GM18868 (cell line): ENCODE data around the gene NRG3.
"Not testable (repeated sequence)": the region's sequence is repeated elsewhere in the genome, so short reads cannot be mapped to it uniquely, and the experiment has no call there.

Experiments
- ATAC-seq: cut with Tn5 transposase; IDR thresholded peaks from one replicate; pipeline ENCODE4 v1.9.1; 2021; ENCODE audit warnings: mild to moderate bottlenecking, moderate library complexity; ENCODE audit not compliant: unreplicated experiment

The NRG3 gene

DNA sequence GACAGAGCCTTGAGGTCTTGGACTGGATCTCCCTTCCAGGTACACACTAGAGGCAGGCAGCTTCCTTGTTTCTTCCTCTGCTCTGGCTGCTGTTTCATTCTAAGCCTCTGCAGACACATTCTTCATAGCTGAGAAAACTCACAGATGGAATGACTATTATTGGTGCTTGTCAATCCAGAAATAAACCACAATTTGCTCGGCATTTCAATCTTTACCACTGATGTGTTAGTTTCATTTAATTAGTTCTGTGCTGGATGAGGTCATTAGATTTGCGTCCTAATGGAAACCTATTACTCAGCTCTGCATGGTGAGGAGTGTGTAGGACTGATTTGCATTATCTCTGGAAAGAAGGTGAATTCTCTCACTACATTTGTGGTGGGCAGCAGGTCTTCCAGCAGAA is 392.5 kb downstream of the NRG3 start:
- ATAC-seq = peak; percentile 40

DNA sequence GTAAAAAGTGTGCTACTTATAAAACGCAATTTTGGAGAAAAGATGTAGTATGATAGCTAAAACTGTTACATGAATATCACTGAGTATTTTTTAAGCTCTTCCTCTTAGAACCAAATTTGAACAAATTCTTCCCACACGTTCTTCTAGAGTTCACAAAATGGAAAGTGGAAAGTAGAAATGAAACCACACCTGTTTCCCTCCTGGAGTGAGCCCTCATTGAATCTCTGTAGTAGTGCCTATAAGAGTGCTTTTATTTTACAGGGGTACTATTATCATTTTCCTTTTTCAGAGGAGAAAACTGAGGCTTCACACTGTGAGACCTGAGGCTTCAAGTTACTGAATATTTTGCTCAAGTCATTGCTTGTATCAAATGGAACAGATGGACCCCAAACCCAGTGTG is 393.0 kb downstream of the NRG3 start:
- peak; percentile 52 for ATAC-seq

DNA sequence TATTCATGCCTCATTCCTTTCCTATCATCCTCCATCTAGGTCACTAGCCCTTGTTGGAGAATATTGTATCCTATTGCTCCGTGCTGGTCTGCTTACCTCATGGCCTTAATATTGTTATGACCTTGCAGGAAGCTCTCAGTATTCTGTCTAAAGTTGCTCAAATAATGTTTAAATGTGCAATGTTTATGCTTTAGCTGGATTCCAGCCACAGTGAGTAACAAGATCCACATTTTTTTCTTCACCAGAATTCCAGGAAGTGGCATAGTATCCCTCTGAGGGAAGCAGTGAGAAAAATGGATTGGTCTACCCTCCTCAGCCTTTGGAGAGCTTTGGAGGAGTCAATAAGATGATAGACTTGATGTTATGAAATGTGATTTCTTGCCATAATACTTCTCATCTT is 402.6 kb downstream of the NRG3 start:
- ATAC-seq = no peak

DNA sequence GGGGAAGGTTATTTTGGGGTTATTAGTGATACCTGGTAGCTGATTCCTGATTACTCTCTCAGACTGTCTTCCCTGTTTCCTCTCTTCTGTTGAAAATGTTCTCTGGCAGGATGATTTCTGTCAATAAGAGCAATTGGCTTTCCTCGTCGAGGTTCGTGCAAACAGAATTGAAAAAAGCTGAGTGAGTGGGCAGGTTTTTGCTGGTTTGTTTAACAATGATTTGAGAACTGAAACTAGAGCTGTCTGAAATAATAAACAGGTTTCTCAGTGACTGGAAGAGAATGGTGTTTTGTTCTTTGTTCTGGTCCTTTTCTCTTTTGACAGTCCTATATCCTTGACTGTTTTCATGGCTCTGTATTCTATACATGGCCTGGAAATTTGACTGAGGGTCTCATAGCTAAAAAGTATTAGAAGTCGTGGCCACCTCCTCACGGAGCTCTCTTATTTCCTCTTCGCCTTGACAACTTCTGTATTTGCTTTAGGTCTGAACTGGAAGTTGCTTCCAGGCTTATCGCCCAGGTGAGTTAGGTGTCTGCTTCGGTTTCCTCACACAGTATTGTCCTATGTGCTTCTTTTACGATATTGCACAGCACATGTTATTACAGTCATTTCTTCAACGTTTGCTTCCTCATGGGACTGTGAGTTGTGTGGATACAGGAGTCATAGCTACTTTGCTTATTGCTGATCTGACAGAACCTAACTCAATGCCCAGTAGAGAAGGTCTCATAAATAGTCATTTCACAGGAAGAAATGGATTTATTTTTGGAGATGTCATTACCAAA is 403.6 kb downstream of the NRG3 start:
- ATAC-seq = peak; percentile 83

DNA sequence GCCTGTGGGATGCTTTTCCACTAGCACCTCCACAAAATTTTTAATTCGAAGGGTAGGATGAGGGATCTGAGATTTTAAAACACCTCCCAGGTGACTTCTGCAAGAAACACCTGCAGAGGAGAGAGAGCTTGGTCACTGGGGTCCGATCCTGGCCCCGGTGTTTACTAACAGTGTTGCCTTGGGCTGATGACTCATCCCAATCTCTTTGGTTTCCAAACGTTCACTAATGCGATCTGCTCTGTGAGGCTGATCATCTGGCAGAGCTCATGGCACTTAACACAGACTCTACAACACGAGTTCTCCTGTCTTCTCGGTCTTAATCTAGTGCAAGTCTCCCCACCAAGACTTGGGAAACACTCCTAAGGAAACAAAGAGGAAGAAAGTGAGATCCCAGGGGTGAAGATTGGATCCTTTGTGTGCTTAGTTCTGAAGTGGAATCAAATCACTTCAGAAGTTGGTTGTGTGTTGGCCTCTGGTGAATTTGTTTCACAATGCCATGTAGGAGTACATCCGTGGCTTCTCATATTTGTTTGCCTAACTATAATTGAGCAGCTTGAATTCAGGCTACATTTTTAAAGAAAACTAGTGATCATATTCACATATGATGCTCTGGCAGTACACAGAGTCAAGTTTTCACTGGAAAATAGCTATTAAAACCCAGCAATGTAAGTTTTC is 407.9 kb downstream of the NRG3 start:
- no peak for ATAC-seq

DNA sequence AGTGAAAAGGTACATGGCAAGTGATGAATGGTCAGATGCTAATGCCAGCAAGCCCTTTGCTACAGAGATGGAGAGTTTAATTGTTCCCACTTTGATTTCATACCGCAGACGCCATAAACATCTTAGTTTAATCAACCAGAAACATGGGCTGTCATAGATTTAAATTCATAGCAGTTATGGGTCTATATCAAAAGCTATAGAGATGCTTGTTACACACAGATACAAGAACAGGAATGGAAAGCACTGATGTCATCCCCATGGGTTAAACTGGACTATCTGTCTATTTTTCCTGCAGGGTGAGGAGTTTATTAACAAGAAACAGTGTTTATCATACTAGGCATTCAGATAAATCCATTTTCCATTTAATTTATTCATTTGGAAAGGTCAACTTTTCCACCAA is 409.2 kb downstream of the NRG3 start:
- no peak for ATAC-seq

DNA sequence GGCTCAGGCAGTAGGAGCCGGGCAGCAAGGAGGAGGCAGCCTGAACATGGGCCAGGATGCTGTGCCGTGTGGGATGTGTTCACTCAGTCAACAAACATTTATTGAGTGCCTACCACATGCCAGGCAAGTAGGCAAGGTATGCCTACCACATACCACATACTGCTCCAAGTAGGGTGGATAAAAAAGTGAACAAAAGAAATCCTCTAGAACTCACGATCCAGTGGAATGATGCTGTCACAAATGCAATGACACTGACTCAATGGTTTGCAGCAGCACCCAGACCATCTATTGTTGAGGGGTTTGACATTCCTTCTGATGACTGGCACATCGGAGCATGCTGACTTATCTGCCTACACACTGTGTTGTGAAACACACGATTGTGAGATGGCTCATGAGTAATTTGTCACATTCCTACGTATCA is 413.5 kb downstream of the NRG3 start:
- no peak for ATAC-seq

DNA sequence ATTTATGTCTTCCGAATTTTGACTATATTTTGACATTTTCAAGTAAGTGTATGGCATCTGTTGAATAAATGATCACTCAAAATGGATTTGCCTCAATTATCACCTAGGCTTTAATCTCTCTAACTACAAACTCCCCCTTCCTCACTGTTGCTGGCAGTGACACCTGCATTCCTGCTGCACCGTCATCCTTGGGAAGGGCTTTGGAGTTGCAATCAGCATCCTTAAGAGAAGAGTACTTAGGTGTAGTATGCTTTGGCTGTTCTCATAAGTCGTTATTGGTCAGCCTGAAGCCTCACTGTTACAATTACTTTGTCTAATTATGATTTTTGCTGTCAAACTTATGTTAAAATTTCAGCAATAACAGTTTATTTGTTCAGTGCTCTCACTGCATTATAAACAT is 415.0 kb downstream of the NRG3 start:
- no peak for ATAC-seq

DNA sequence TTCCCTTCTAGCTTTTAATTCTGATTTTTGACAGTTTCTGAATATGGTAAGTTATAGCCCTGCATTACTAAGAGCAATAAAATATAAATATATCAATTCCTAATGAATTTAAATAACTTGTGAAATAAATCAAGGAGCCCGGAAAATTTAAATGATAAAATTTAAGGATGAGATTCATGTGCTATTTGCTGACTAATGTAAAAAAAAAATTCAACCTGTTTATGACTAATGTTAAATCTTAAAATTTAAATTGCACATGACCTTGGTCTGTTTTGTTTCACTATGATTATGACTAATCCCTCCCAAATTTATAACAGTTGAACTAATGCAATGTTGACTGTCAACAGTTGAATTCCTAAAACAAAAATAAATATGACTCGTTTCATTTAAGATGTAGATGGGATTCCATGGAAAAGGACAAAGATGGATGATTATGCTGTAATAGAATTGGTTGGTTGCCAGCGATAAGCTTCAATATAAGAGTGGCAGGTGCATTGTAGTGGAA is 419.9 kb downstream of the NRG3 start:
- no peak for ATAC-seq

DNA sequence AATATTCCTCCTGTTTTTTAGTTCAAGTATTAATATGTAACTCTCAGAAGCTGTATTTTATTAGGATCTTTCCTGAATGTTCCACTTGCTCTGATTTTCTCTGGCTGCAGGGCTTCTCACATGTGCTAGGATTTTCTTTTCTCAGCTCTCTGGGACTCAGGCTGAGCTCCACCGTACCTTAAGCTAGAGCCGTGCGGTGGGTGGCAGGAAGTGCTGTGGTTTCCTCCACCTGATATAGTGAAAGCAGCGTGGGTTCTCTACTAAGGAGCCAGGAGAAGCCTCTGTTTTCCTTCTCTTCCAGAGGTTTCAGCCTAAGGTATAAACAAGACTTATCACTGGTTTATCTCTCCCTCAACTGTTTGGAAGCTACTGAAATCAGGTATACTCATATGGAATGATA is 433.6 kb downstream of the NRG3 start:
- ATAC-seq = peak; percentile 52

DNA sequence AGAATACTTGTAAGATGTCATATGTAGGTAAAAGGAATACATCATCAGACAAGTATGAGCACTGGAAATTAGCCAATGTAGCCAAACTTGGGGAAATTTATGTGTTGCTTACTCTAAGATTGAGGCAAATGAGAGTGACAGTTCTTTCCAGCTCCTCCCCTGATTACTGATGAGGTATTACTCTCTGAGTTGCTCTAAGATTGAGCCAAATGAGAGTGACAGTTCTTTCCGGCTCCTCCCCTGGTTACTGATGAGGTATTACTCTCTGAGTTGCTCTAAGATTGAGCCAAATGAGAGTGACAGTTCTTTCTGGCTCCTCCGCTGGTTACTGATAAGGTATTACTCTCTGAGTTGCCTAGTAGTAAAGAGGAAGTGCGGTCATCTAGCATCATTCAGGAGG is 435.8 kb downstream of the NRG3 start:
- ATAC-seq = no peak

DNA sequence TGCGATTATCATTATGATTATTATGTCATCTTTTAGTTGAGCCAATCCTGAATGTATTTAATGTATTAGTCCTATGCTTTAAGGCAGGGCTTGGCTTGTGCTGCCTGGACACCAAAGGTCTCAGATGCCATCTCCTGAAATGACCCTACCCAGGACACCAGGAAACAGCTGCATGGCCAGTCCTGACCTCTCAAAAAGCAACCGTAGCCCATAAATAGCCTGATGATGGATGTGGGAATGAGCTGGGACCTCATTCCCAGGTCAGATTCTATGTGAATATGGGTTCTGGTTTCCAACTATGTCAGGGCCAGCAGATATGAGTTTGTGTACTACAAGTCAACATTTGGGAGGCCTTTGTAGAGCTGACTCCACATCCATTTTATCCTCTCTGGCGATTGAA is 438.4 kb downstream of the NRG3 start:
- ATAC-seq = no peak

DNA sequence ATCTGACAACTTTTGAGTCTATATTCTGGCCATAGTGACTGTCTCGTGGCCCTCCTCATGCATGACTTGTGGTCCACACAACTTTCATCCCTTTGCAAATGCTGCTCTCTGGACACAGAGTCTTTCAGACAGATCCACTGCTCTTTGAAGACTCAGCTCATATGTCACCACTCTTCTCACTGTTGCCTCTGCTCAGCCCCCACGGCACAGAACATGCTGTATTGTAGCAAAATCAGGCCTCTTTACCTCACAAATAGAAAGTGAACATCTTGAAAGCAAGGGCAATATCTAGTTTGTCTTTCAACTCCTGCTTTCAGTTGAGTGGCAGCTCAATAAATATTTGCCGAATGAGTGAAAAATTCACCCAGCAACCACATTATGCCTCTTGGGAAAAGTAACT is 443.5 kb downstream of the NRG3 start:
- ATAC-seq = no peak

DNA sequence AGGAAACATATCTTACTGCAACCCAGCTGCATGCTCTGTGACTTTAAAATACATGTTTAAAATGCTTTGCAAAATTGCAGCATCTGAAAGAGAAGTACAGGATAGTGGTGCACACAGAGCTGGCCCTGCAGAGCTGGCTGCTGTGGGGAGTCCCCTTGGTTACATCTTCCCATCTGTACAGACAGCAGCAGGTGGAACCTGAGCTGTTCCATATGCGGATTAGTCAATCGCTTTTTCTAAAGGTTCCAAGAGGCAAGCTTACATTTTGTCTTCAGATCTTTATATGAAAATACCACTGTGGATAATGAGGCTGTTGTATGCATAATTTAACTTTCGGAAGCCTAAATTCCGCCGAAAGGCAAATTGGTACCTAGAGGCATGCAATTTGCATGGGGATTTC is 444.1 kb downstream of the NRG3 start:
- no peak for ATAC-seq

DNA sequence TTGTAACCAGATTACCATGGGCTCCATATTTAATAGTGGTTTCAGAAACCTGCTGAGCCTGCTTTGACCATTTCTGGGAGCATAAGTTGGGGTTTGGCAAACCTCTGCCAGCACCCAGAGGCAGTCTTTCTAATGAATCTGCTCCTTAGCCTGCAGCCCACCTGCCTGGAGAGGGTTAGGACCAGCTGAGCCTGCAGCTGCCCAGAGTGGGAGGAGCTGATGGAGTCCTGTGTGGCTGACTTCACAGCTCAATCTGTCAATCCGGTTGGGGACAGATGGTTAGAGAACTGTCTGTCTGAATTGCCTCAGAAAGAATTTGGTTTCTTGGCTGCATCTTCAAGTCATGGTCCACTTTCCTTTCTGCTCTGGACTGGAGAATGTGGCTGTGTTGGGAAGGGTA is 444.6 kb downstream of the NRG3 start:
- no peak for ATAC-seq

DNA sequence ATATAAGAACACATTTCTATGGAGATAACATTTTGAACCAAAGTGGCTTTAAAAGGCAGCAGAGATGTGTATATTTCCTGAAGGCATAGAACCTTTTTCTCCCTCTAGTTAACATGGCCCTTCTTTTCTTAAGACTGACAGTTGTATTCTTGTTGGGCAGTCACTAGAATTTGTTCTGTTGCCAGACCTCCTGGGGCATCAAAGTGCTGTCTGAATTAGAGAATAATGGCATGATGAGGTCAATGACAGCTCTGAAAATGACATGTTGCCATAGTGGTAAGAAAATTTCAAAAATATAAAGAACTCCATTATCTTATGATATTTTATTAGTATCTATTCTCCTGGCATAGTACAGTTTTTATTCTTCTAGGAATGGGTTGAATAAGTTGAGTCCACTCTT is 446.7 kb downstream of the NRG3 start:
- no peak for ATAC-seq

DNA sequence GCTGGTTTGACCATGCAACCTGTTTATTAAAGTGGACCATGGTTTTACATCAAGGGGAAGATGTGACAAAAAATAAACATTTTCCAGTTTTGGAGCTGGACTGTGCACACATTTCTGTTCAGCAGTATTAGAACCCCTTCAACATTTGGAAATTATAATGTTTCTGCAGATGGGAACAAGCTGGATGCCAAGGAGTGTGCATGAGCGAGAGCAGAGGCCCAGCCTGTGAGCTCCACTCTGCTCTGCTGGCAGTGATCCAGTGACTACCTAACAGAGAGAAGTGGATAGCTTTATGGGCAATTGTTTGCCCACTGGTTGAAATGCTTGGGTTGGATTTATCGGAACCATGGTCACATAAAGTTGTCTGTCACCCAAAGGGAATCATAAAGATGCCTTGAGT is 456.7 kb downstream of the NRG3 start:
- ATAC-seq = no peak

DNA sequence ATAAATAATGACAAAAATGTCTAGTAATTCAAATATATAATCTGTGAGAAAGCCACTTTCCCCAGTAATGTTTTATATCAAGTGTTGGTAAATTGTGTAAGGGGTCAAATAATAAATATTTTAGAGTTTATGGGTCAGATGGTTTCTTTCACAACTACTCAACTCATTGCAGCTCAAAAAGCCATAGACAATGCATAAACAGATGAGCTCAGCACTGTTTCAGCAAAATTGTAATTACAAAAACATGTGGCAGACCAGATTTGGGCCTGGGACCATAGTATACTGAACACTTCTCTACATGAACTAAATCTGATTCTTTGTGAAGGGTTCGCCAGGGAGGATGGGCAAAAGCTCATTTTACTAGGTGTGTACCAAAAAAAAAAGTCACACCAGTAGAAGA is 460.8 kb downstream of the NRG3 start:
- no peak for ATAC-seq

DNA sequence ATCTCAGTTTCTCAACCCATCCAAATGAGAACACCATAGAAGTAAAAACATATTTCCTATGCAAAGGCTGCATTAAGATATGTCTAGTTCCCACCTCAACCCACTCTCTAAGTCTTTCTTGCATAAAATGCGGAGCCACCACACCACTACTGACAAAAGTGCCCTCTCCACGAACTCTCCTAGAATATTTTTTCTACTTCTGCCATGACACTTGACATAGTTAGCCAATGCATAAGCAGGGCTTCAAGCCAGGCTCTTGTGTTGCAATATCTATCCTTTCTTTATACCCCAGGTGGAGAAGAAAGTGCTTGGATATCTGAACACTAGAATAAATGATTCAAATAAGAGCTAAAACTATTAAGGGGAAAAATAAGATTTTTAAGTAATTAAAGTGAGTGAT is 465.2 kb downstream of the NRG3 start:
- no peak for ATAC-seq

DNA sequence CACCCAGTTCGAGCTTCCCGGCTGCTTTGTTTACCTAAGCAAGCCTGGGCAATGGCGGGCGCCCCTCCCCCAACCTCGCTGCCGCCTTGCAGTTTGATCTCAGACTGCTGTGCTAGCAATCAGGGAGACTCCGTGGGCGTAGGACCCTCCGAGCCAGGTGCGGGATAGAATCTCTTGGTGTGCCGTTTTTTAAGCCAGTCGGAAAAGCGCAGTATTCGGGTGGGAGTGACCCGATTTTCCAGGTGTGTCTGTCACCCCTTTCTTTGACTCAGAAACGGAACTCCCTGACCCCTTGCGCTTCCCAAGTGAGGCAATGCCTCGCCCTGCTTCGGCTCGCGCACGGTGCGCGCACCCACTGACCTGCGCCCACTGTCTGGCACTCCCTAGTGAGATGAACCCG is 474.6 kb downstream of the NRG3 start:
- not testable (repeated sequence) for ATAC-seq

DNA sequence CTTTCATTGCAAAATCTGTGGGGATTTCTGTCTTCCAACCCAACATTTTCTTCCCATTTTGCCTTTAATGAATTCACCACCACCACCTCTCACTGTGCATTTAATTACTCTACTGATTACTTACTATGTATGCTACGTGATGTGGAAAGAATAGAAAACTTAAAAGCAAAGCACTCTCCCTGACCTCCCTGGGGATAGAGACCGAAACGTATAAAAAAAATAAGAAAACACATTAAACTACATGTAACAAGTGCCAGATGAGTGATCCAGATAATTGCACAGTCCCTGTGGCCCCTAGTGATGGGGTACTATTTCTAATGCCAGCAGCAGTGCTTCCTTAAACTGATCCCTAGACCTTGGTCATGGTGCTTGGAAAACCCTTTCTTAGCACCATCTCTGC is 478.4 kb downstream of the NRG3 start:
- ATAC-seq = no peak

DNA sequence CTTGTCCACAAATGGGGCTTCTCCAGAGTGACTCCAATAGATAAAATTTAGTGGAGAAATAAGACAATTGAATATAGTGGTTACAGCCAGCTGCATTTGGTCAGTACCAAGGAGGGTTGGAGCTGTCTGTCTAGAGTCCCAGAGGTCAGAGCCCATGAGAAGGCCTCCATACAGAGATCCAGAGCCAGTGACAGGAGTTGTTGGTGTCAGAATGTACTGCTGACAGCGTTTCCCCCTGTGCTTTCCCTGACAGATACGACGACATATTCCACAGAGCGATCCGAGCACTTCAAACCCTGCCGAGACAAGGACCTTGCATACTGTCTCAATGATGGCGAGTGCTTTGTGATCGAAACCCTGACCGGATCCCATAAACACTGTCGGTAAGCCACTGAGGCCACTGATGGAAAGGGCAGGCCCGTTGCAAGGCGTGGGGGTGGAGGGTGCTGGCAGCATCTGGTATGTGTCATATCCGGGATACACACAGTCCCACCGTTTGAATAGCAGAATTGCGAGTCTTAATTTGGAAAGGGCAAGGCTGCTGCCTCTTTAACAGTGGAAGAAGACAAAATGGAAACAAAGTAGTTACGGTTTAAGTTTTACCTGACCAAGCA is 483.6 kb downstream of the NRG3 start:
- ATAC-seq = no peak
